H1 (cell line): ENCODE measurements around the gene ADD2. TPM values are rescaled to one million over a fixed set of nuclear protein-coding genes. Genes with fewer than 3 reads are reported as not detected.
A peak's percentile ranks its signal among the peaks of the same experiment; 100 is the strongest.

Experiments used
- CTCF ChIA-PET: fragments of 300-600 bp; sonication (Branson Sonifier 250); formaldehyde crosslinking; loops from one replicate; lab custom pipeline; 2021; ENCODE audit not compliant: partially characterized antibody; lab: Charles Lee
- POLR2A ChIA-PET: fragments of 300-600 bp; sonication (Branson Sonifier 250); formaldehyde crosslinking; loops from one replicate; lab custom pipeline; 2021; ENCODE audit warnings: inconsistent platforms; ENCODE audit not compliant: partially characterized antibody; lab: Charles Lee
- DNase-seq, 2 experiments: peaks; one replicate each; pipeline versions ENCODE4 v3.0.0 to v3.0.0-alpha.2; 2010 to 2022; ENCODE audit warnings: low spot score in 2 of 2, low read depth in 1 of 2, mixed read lengths in 1 of 2
- FAIRE-seq: peaks from 2 replicates; lab custom pipeline; 2011; peaks lifted over from hg19 to GRCh38; lab: Jason Lieb, UNC
- H2AFZ ChIP-seq: 2 replicates; pipeline ENCODE4 v1.8.1; 2012; ENCODE audit warnings: low read length, inconsistent platforms
- H2AK5ac ChIP-seq: 2 replicates; pipeline ENCODE4 v1.6.1; 2013; ENCODE audit warnings: low read depth, low read length
- H2BK120ac ChIP-seq: replicated peaks from 2 replicates; pipeline ENCODE3; 2013; ENCODE audit warnings: low read depth, low read length, inconsistent platforms
- H2BK12ac ChIP-seq: 2 replicates; pipeline ENCODE4 v1.6.1; 2013; ENCODE audit warnings: low read depth, low read length
- H2BK15ac ChIP-seq: 2 replicates; pipeline ENCODE4 v1.6.1; 2013; ENCODE audit warnings: low read length
- H2BK20ac ChIP-seq: 2 replicates; pipeline ENCODE4 v1.6.1; 2013; ENCODE audit warnings: low read length
- H2BK5ac ChIP-seq: 2 replicates; pipeline ENCODE4 v1.6.1; 2013; ENCODE audit warnings: low read depth, low read length
- H3K14ac ChIP-seq: 2 replicates; pipeline ENCODE4 v1.6.1; 2013; ENCODE audit warnings: inconsistent platforms; ENCODE audit not compliant: insufficient read length
- H3K18ac ChIP-seq: 2 replicates; pipeline ENCODE4 v1.6.1; 2013; ENCODE audit warnings: low read length; ENCODE audit errors: extremely low read depth
- H3K23ac ChIP-seq: 2 replicates; pipeline ENCODE4 v1.6.1; 2013; ENCODE audit warnings: inconsistent platforms; ENCODE audit not compliant: insufficient read length
- H3K23me2 ChIP-seq: 2 replicates; pipeline ENCODE4 v1.6.1; 2013; ENCODE audit warnings: low read depth, low read length
- H3K27ac ChIP-seq: 2 replicates; pipeline ENCODE4 v1.6.1; 2011; ENCODE audit warnings: low read depth, low read length, inconsistent platforms
- H3K27me3 ChIP-seq, 4 experiments: replicated peaks in 1 of 4; 1 replicate in 1 of 4; 2 replicates in 3 of 4; pipeline versions ENCODE4 v1.6.1 to v1.8.1; 2011 to 2013; ENCODE audit warnings: low read length in 3 of 4, mild to moderate bottlenecking in 3 of 4, inconsistent platforms in 2 of 4, mixed read lengths in 2 of 4, moderate library complexity in 1 of 4; ENCODE audit not compliant: control insufficient read depth in 3 of 4, insufficient read depth in 3 of 4; ENCODE audit errors: extremely low read depth in 1 of 4
- H3K36me3 ChIP-seq, 4 experiments: 2 replicates each; pipeline versions ENCODE4 v1.6.1 to v1.8.1; 2011 to 2013; ENCODE audit warnings: mild to moderate bottlenecking in 4 of 4, low read length in 3 of 4, moderate library complexity in 2 of 4, control low read depth in 1 of 4, inconsistent platforms in 1 of 4; ENCODE audit not compliant: insufficient read depth in 4 of 4, control insufficient read depth in 2 of 4
- H3K4ac ChIP-seq: replicated peaks from 2 replicates; pipeline ENCODE3; 2013; ENCODE audit warnings: low read length, low read depth, mixed read lengths, inconsistent platforms; ENCODE audit not compliant: insufficient read length
- H3K4me1 ChIP-seq, 4 experiments: replicated peaks in 1 of 4; 1 replicate in 1 of 4; 2 replicates in 3 of 4; pipeline versions ENCODE4 v1.6.1 to v1.8.1; 2011 to 2013; ENCODE audit warnings: low read length in 3 of 4, inconsistent platforms in 2 of 4, mixed read lengths in 1 of 4; ENCODE audit not compliant: insufficient read depth in 4 of 4, control insufficient read depth in 3 of 4
- H3K4me2 ChIP-seq, 2 experiments: 2 replicates each; pipeline versions ENCODE4 v1.6.1 to v1.8.1; 2011 to 2013; ENCODE audit warnings: low read depth in 2 of 2, low read length in 2 of 2, control low read depth in 1 of 2, inconsistent platforms in 1 of 2, mild to moderate bottlenecking in 1 of 2; ENCODE audit not compliant: insufficient read depth in 1 of 2
- H3K4me3 ChIP-seq, 4 experiments: fragments of 200-600, 300-600 bp in 1 of 4; sonication (generic), shearing (Covaris generic), sonication (Bioruptor Twin) in 1 of 4; 2 replicates each; pipeline versions ENCODE4 v1.5.1 to v1.8.1; 2011 to 2016; ENCODE audit warnings: low read length in 4 of 4, low read depth in 3 of 4, control low read depth in 2 of 4, inconsistent platforms in 2 of 4, mild to moderate bottlenecking in 2 of 4, mixed read lengths in 1 of 4, moderate library complexity in 1 of 4; ENCODE audit not compliant: insufficient read depth in 2 of 4; ENCODE audit errors: extremely low read depth in 1 of 4
- H3K56ac ChIP-seq: replicated peaks from 2 replicates; pipeline ENCODE3; 2013; ENCODE audit warnings: low read depth, mild to moderate bottlenecking, mixed read lengths, low read length, inconsistent platforms; ENCODE audit not compliant: insufficient read length
- H3K79me1 ChIP-seq: 2 replicates; pipeline ENCODE4 v1.6.1; 2013; ENCODE audit warnings: low read depth, low read length, control low read depth
- H3K79me2 ChIP-seq, 2 experiments: 2 replicates each; pipeline versions ENCODE4 v1.6.1 to v1.8.1; 2012 to 2013; ENCODE audit warnings: low read length in 2 of 2, mild to moderate bottlenecking in 2 of 2, inconsistent platforms in 1 of 2; ENCODE audit not compliant: insufficient read depth in 2 of 2, control insufficient read depth in 1 of 2
- H3K9ac ChIP-seq, 4 experiments: replicated peaks in 1 of 4; 1 replicate in 1 of 4; 2 replicates in 3 of 4; pipeline versions ENCODE4 v1.6.1 to v1.8.1; 2011 to 2013; ENCODE audit warnings: low read depth in 3 of 4, low read length in 3 of 4, control low read depth in 2 of 4, mild to moderate bottlenecking in 2 of 4, moderate library complexity in 2 of 4, inconsistent platforms in 1 of 4; ENCODE audit errors: extremely low read depth in 1 of 4
- H3K9me3 ChIP-seq, 2 experiments: 2 replicates each; pipeline versions ENCODE4 v1.6.1 to v1.8.1; 2012 to 2013; ENCODE audit warnings: mild to moderate bottlenecking in 2 of 2, moderate library complexity in 2 of 2, control low read depth in 1 of 2, inconsistent platforms in 1 of 2, low read depth in 1 of 2, low read length in 1 of 2, mixed read lengths in 1 of 2; ENCODE audit not compliant: insufficient read depth in 2 of 2
- H4K20me1 ChIP-seq, 2 experiments: replicated peaks in 1 of 2; 2 replicates each; pipeline versions ENCODE3 to v1.8.1; 2011 to 2013; ENCODE audit warnings: inconsistent platforms in 2 of 2, low read length in 2 of 2, mild to moderate bottlenecking in 1 of 2; ENCODE audit not compliant: insufficient read depth in 2 of 2, control insufficient read depth in 1 of 2
- H4K5ac ChIP-seq: 2 replicates; pipeline ENCODE4 v1.6.1; 2013; ENCODE audit warnings: low read length, low read depth, mixed read lengths, inconsistent platforms; ENCODE audit not compliant: insufficient read length
- H4K8ac ChIP-seq: 2 replicates; pipeline ENCODE4 v1.8.0; 2013; ENCODE audit warnings: mild to moderate bottlenecking, moderate library complexity, low read length, inconsistent platforms; ENCODE audit not compliant: insufficient read depth; ENCODE audit errors: extremely low read depth
- H4K91ac ChIP-seq: replicated peaks from 2 replicates; pipeline ENCODE3; 2013; ENCODE audit warnings: low read length, mixed read lengths, inconsistent platforms; ENCODE audit not compliant: insufficient read length
- ASH2L ChIP-seq: fragments of 200-600, 300-600 bp; sonication (generic); IDR thresholded peaks from one replicate; pipeline ENCODE4 v1.7.1; 2017; ENCODE audit warnings: low read length
- ATF3 ChIP-seq: IDR thresholded peaks from 2 replicates; pipeline ENCODE4 v1.6.1; 2011; ENCODE audit warnings: low read depth, mild to moderate bottlenecking, low read length; ENCODE audit not compliant: insufficient read depth
- CHD1 ChIP-seq: IDR thresholded peaks from 2 replicates; pipeline ENCODE4 v1.6.1; 2012; ENCODE audit warnings: low read depth, low read length, improper control_type of control experiment
- CHD2 ChIP-seq: IDR thresholded peaks from 2 replicates; pipeline ENCODE4 v1.6.1; 2012; ENCODE audit warnings: low read length, improper control_type of control experiment
- CREB1 ChIP-seq: IDR thresholded peaks from 2 replicates; pipeline ENCODE4 v1.6.1; 2012; ENCODE audit warnings: inconsistent platforms
- GTF2F1 ChIP-seq: IDR thresholded peaks from 2 replicates; pipeline ENCODE4 v1.6.1; 2012; ENCODE audit warnings: low read depth, low read length, improper control_type of control experiment, borderline replicate concordance
- KDM5A ChIP-seq: fragments of 200-600 bp; IDR thresholded peaks from 2 replicates; pipeline ENCODE4 v1.7.1; 2012; ENCODE audit warnings: mild to moderate bottlenecking, low read length, inconsistent platforms, mixed read lengths
- NANOG ChIP-seq: IDR thresholded peaks from 2 replicates; pipeline ENCODE4 v1.6.1; 2011; ENCODE audit warnings: low read length, low read depth, mild to moderate bottlenecking, inconsistent platforms; ENCODE audit not compliant: insufficient read depth, poor library complexity, severe bottlenecking
- PHF8 ChIP-seq: fragments of 200-600 bp; sonication (generic); conservative IDR thresholded peaks from 2 replicates; pipeline ENCODE4 v1.7.1; 2012; ENCODE audit warnings: low read depth, mild to moderate bottlenecking, inconsistent platforms, low read length, moderate library complexity
- SIX5 ChIP-seq: IDR thresholded peaks from 2 replicates; pipeline ENCODE4 v1.6.1; 2011; ENCODE audit warnings: mild to moderate bottlenecking, low read depth, low read length
- TAF7 ChIP-seq: optimal IDR thresholded peaks from 2 replicates; pipeline ENCODE3; 2011; ENCODE audit warnings: low read depth, mild to moderate bottlenecking, inconsistent platforms, low read length, moderate library complexity, borderline replicate concordance
- TBP ChIP-seq: IDR thresholded peaks from 2 replicates; pipeline ENCODE4 v1.6.1; 2011; ENCODE audit warnings: low read depth, low read length, improper control_type of control experiment
- USF2 ChIP-seq: IDR thresholded peaks from 2 replicates; pipeline ENCODE4 v1.6.1; 2011; ENCODE audit warnings: low read length, improper control_type of control experiment
- WGBS, 2 experiments: shearing (Covaris generic) in 1 of 2; methylation state at CpG; one replicate each; pipeline versions ENCODE4 v1.1.6 to v1.1.7; 2013 to 2015; ENCODE audit warnings: low lambda C conversion rate in 2 of 2, mixed read lengths in 2 of 2, inconsistent platforms in 1 of 2, low coverage in 1 of 2, missing lambda C conversion rate in 1 of 2; ENCODE audit not compliant: insufficient replicate concordance in 2 of 2, insufficient coverage in 1 of 2, insufficient read length in 1 of 2; ENCODE audit errors: extremely low coverage in 1 of 2, missing lambda C conversion rate in 1 of 2; 5-methylcytosine and 5-hydroxymethylcytosine counted together
- polyA plus RNA-seq, 7 experiments: library from polyadenylated mRNA; depleted of rRNA in 3 of 7; stranded (reverse) in 5 of 7; unstranded in 2 of 7; fragments of >200 nt in 5 of 7; fragments of 200-250 nt in 2 of 7; gene quantifications; 1 replicate in 5 of 7; 2 replicates in 1 of 7; 4 replicates in 1 of 7; pipeline versions ENCODE4 v1.2.1 to v1.2.3, GENCODE V29; 2011 to 2013; ENCODE audit warnings: missing spikeins in 2 of 7, mixed read lengths in 2 of 7
- total RNA-seq: library from RNA; stranded (reverse); fragmentation: NEBNext Ultra II Directional; extraction: Animal tissue kit (Norgen Biotek cat#: 25700); gene quantifications from 2 replicates; pipeline ENCODE4 v1.2.1, GENCODE V29; 2021

Gene ADD2
- total and polyA plus RNA-seq, 2 of the 8 experiments (the other 6 are each of a cell fraction or from before 2014, with no cell fraction given): 58.5 to 170 TPM

- Histone ChIP-seq H2BK12ac (0 out of 2 replicates have a peak overlapping the region, but pooled peaks have one; percentile 18), H4K8ac (no peak overlapping the region), H3K56ac (no peak overlapping the region), H3K79me2 (peaks cover 8 to 81% of the 10 kb centered on the region in 2 experiments), H3K4ac (no peak overlapping the region), H3K27ac (no peak overlapping the region), H4K5ac (no peak overlapping the region), H2AFZ (no peak overlapping the region), H3K23ac (no peak overlapping the region), H3K27me3 (no peaks in the 10 kb centered on the region), H2AK5ac (no peak overlapping the region), H3K18ac (peak overlapping the region; percentile 52; the same call in 1 of the 2 replicates), H2BK15ac (0 out of 2 replicates have a peak overlapping the region, but pooled peaks have one; percentile 13), H3K79me1 (peaks cover 13% of the 10 kb centered on the region), H3K4me3 (no peak overlapping the region), H2BK20ac (no peak overlapping the region), H2BK120ac (no peak overlapping the region), H3K36me3 (no peaks in the 10 kb centered on the region), H4K20me1 (peaks cover 2 to 6% of the 10 kb centered on the region in 2 experiments), H4K91ac (no peak overlapping the region), H3K14ac (no peak overlapping the region), H3K9ac (no peak overlapping the region), H3K4me1 (peaks cover 12 to 25% (median 20%) of the 10 kb centered on the region in 4 experiments), H3K23me2 (no peaks in the 10 kb centered on the region; the same call in 1 of the 2 replicates), H3K9me3 (no peaks in the 10 kb centered on the region), H3K4me2 (no peak overlapping the region), H2BK5ac (0 out of 2 replicates have a peak overlapping the region, but pooled peaks have one; percentile 3)
- CTCF ChIA-PET: interaction anchor here (0.7 to 3.0 kb wide), 6 partner anchors 8 to 30 kb away, joined by 3 to 18 read pairs (median 4); partner anchors contain the start of gene ADD2
- POLR2A ChIA-PET: interaction anchor here (1.2 to 1.6 kb wide), 2 partner anchors 8 to 30 kb away, joined by 3 to 5 read pairs; partner anchors contain the start of gene ADD2
- DNase-seq (no peak), FAIRE-seq (no peak)
- TF ChIP-seq SIX5 (no peak), ASH2L (no peak), NANOG (no peak), TAF7 (no peak), PHF8 (no peak), TBP (no peak), KDM5A (no peak), CREB1 (no peak), ATF3 (no peak), GTF2F1 (no peak), USF2 (no peak), CHD2 (no peak), CHD1 (no peak)
- 91% methylated on average over 2 of the region's 2 CpGs; no CpG with 5 or more reads in 1 of the 2 experiments for WGBS, 2 experiments
Measured at GRCh38 chr2:70738159-70738558, 29.8 kb downstream of the ADD2 start.
